HAP-1 (cell line): ENCODE results near the gene CISH.

ENCODE experiments used
- DNase-seq, 2 experiments: peaks; one replicate each; pipeline ENCODE4 v3.0.0-alpha.2; 2016 to 2020; ENCODE audit warnings: low spot score in 2 of 2
- H3K27me3 ChIP-seq: fragments of 250-450 bp; sonication (Bioruptor Pico); 2 replicates; pipeline ENCODE4 v1.5.1; 2020; ENCODE audit warnings: low read depth, mild to moderate bottlenecking, moderate library complexity
- H3K36me3 ChIP-seq: fragments of 250-450 bp; sonication (Bioruptor Pico); replicated peaks from 2 replicates; pipeline ENCODE4 v1.5.1; 2020; ENCODE audit warnings: mild to moderate bottlenecking
- H3K4me1 ChIP-seq: fragments of 250-450 bp; sonication (Bioruptor Pico); 2 replicates; pipeline ENCODE4 v1.5.1; 2020; ENCODE audit warnings: mild to moderate bottlenecking
- H3K4me3 ChIP-seq: fragments of 250-450 bp; sonication (Bioruptor Pico); 2 replicates; pipeline ENCODE4 v1.5.1; 2020; ENCODE audit warnings: mild to moderate bottlenecking, moderate library complexity
- H3K9me3 ChIP-seq: fragments of 250-450 bp; sonication (Bioruptor Pico); 2 replicates; pipeline ENCODE4 v1.5.1; 2020; ENCODE audit warnings: mild to moderate bottlenecking, moderate library complexity
- in situ Hi-C: fragments of 300-500 bp; cut with MboI; formaldehyde crosslinking; loops from 3 replicates; pipeline ENCODE4 v1.14.3; 2020; ENCODE audit warnings: low sequenced_read_pairs, inconsistent platforms, mixed read lengths

Gene CISH

DNA sequence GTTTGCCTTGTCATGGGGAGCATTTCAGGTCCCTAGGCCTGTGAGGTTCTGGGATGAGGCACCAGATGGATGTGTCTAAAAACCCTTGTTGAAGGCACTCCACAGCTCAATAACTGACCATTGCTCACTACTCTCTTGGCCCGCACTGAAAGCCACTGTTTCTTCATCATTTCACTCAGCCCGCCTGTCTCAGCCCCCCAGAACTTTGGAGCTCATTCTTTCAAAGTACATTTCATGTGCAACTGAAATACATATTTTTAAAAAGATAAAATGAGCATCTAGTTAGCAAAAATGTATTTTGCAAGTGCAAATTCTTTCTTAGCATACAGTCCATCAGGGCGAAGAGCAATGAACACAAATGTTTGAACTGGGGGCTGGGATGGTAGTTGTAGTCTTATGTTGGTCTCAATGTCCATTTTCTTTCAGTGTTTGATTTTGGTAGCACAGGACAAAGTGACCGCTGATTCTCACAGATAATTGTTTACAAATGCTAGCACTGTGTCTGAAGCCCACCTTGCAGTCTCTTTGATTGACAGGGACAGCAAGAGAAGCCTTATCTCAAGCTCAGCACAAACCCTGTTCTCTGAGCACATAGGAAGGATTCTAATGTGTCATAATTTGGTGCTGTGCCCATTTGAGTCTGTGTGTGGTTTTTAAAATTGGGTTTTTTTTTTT, 22.7 kb downstream of the CISH start:
- Histone ChIP-seq H3K9me3 (no peaks in the 10 kb centered on the region), H3K27me3 (no peaks in the 10 kb centered on the region), H3K36me3 (peaks cover under 1% of the 10 kb centered on the region; the same call in 1 of the 2 replicates), H3K4me1 (no peaks in the 10 kb centered on the region), H3K4me3 (no peak overlapping the region)
- in situ Hi-C loops, result no loop called here
- DNase-seq, result no peak

DNA sequence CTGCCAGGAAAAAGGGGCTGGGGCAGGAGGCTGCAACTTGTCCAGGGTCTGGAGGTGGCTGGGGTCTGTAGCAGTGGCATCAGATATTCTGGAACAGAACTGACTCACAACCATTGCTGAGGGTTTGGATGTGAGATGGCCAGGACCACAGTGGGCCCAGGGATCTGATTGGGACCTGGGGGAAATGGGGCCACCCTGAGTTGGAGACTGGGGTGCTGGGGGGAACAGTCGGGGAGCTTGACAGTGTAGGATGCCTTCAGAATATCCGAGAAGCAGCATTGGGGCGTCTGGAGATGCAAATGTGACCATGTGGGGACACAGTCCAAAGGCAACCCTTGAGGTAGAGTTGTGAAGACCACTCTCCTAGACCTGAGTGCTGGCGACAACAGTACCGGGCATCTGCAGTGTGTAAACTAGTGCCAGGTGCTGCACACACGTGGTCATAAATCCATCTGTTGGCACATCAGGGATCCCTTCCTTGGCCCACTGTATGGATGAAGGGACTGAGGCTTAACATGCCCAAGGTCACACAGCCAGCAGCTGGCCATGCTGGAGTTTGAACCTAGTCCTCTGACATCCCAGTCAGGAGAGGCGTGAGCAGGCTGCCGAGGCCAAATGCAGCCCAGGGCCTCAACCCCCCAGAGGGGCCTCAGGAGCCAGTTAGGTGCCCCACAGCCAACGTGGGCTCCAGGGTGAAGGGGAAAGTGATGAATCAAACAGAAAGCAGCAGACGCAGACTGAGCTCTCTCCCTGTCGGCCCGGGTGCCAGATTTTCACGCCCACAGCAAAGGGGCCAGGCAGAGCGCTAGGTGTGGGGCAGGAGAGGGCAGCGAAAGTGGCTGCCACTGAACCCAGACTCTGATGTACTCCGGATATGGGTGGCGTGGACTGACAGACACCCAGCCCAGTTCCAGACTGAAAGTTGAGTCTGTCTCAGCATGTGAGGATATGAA, 23.5 kb downstream of the CISH start:
- Histone ChIP-seq H3K4me1 (no peaks in the 10 kb centered on the region), H3K9me3 (no peaks in the 10 kb centered on the region), H3K4me3 (no peak overlapping the region), H3K36me3 (peaks cover 5% of the 10 kb centered on the region; the same call in 1 of the 2 replicates), H3K27me3 (no peaks in the 10 kb centered on the region)
- in situ Hi-C loops, result no loop called here
- no peak for DNase-seq

DNA sequence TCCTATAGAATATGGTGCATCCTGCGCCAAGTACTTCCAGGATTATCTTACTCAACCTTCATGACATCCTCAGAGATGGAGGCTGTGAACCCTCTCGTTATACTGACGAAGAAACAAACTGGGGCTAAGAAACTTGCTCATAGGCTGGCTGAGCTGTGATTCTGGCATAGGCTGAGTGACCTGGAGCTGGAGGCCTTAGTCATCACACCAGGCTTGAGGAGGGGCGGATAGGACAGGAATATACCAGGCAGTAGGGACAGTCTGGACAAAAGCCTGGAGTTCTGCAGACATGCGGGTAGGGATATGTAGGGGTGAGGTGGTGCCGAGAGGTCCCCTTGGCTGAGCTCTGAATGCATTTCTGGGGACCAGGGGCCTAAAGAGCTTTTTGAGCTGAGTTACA, 24.2 kb downstream of the CISH start:
- Histone ChIP-seq H3K4me1 (no peaks in the 10 kb centered on the region), H3K9me3 (no peaks in the 10 kb centered on the region), H3K27me3 (no peaks in the 10 kb centered on the region), H3K36me3 (peaks cover 5% of the 10 kb centered on the region; the same call in 1 of the 2 replicates), H3K4me3 (no peak overlapping the region)
- DNase-seq, result no peak
- in situ Hi-C loops, result no loop called here

DNA sequence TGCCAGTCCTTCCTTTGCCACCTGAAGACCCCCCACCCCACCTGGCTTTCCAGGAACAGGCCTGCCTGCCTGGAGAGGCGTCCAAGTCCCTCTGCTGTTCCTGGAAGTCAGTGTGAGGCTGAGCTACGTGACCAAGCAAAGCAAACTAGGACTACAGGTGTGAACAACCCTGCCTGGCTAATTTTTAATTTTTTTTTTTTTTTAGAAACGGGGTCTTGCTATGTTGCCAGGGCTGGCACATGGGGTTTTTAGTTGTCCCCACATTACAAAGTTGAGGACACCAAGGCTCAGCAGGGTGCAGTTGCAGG, 24.9 kb downstream of the CISH start:
- in situ Hi-C loops, result no loop called here
- no peaks in the 10 kb centered on the region for H3K4me1 ChIP-seq
- H3K9me3 ChIP-seq, result no peaks in the 10 kb centered on the region
- DNase-seq, result no peak
- H3K4me3 ChIP-seq, result no peak overlapping the region
- no peaks in the 10 kb centered on the region for H3K27me3 ChIP-seq
- H3K36me3 ChIP-seq, result peaks cover 5% of the 10 kb centered on the region; the same call in 1 of the 2 replicates

DNA sequence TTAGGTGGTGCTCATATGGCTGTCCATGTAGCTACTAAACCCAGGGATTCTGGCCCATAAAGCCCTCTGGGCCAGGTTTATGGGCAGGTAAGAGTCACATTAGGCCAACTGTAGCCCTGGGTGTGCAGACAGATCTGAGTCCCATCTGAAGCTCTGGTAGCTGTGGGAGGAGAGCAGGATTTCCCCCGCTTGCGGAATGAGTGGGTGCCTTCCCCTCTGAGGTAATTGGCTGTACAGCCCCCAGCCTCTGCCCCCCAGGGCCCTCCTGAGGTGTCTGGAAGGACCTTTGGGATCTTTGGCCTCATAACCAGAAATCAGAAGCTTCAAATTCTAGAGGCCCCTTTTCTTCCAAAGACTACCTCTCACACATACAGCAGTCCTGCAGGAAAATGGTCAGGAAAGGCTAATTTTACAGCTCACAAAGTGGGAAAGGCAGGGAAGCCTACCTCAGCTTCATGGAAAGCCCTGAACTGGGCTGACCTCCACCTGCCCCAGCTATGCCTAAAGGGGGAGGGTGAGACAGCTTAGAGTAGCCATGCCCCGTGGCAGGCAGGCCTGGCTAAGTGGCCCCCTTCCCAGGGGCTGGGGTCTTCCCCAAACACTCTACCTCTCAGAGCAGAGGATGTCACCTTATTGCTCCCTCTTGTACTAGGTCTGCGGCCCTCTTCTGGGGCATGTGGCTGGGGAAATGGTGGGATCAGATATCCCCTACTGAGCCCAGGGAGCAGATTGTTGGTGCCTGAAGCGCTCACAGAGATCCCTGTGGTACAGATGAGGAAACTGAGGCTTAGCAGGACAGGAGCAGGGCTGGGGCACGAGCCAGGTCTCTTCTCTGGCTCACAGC, 25.4 kb downstream of the CISH start:
- Histone ChIP-seq H3K4me1 (no peaks in the 10 kb centered on the region), H3K27me3 (no peaks in the 10 kb centered on the region), H3K4me3 (no peak overlapping the region), H3K36me3 (peaks cover 8% of the 10 kb centered on the region; the same call in 1 of the 2 replicates), H3K9me3 (no peaks in the 10 kb centered on the region)
- no peak for DNase-seq
- in situ Hi-C loops, result no loop called here

DNA sequence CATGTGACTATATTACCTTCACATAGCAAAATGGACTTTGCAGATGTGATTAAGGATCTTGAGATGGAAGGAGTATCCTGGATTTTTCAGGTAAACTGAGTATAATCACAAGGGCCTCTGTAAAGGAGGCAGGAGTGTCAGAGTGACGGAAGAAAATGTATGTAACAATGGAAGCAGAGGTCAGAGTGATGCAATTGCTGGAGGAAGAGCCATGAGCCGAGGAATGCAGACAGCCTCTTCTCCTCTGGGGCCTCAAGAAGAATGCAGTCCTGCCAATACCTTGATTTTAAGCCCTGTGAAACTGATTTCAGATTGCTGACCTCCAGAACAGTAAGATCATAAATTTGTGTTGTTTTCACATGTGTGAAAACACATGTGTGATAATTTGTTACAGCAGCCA, 27.2 kb downstream of the CISH start:
- Histone ChIP-seq H3K4me3 (no peak overlapping the region), H3K9me3 (no peaks in the 10 kb centered on the region), H3K36me3 (peaks cover 8% of the 10 kb centered on the region; the same call in 1 of the 2 replicates), H3K4me1 (no peaks in the 10 kb centered on the region), H3K27me3 (no peaks in the 10 kb centered on the region)
- in situ Hi-C loops, result no loop called here
- DNase-seq, result no peak

DNA sequence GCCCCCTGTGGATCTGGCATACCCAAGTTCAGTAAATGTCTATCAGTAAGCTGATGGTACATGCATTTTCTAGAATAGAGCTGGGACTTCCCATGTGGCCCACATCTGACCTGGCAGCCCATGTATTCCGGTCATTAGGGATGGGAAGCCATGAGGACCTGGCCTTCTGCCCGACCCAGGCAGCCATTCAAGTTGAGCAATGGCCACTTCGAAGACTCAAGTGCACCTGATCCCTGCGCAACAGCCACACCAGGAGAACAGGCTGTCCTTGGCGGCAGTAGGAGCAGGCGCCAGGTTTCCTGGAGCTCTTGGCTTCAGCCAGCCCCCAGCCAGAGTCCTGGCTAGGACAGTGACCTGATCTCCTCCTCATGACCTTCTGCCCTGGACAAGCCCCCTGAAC, 27.7 kb downstream of the CISH start:
- H3K27me3 ChIP-seq, result no peaks in the 10 kb centered on the region
- DNase-seq, result no peak
- H3K36me3 ChIP-seq, result peaks cover 8% of the 10 kb centered on the region; the same call in 1 of the 2 replicates
- no peaks in the 10 kb centered on the region for H3K9me3 ChIP-seq
- H3K4me1 ChIP-seq, result no peaks in the 10 kb centered on the region
- in situ Hi-C loops, result no loop called here
- no peak overlapping the region for H3K4me3 ChIP-seq

DNA sequence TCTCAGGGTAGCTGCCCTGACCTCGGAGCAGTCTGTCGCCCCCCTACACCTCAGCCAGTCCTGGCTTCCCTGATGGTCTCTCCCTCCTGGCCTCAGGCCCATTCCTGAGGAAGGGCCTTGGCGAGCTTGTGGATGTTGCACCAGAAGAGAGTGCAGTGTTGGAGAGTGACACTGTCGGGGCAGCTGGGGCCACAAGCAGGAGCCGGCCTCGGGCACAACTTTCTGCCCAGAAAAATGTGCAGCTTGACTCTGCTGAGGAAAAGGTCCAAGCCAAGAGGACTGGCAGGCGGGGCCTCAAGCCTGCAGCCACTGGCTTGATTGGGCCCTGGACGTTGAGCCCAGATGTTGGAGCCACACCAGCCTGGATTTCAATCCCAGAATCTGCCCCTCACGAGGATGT, 29.5 kb downstream of the CISH start:
- no peaks in the 10 kb centered on the region for H3K9me3 ChIP-seq
- no peak overlapping the region for H3K4me3 ChIP-seq
- H3K27me3 ChIP-seq, result no peaks in the 10 kb centered on the region
- H3K4me1 ChIP-seq, result no peaks in the 10 kb centered on the region
- DNase-seq, result no peak
- in situ Hi-C loops, result no loop called here
- peaks cover 14% of the 10 kb centered on the region; the same call in 1 of the 2 replicates for H3K36me3 ChIP-seq

DNA sequence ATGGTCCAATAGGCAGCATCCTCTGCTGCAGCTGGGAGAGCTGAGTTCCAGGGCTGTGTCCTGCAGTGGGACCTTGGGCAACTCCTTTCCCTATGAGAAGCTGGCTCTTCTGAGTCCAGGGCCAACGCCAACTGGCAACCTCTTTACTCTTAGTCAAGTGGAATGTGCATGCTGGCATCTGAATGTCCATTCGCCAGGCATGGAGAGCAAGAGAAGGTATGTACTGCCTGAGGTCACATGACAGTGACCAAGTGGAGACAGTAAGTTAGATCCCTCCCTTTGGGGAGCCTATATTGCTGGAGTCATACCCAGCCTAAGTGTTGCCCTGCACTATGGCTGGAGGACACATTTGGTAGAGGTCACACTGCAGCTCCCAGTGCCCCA, 30.1 kb downstream of the CISH start:
- H3K36me3 ChIP-seq, result peaks cover 18% of the 10 kb centered on the region; the same call in 1 of the 2 replicates
- H3K27me3 ChIP-seq, result no peaks in the 10 kb centered on the region
- no peak for DNase-seq
- no peaks in the 10 kb centered on the region for H3K9me3 ChIP-seq
- H3K4me3 ChIP-seq, result no peak overlapping the region
- no peaks in the 10 kb centered on the region for H3K4me1 ChIP-seq
- in situ Hi-C loops, result no loop called here

DNA sequence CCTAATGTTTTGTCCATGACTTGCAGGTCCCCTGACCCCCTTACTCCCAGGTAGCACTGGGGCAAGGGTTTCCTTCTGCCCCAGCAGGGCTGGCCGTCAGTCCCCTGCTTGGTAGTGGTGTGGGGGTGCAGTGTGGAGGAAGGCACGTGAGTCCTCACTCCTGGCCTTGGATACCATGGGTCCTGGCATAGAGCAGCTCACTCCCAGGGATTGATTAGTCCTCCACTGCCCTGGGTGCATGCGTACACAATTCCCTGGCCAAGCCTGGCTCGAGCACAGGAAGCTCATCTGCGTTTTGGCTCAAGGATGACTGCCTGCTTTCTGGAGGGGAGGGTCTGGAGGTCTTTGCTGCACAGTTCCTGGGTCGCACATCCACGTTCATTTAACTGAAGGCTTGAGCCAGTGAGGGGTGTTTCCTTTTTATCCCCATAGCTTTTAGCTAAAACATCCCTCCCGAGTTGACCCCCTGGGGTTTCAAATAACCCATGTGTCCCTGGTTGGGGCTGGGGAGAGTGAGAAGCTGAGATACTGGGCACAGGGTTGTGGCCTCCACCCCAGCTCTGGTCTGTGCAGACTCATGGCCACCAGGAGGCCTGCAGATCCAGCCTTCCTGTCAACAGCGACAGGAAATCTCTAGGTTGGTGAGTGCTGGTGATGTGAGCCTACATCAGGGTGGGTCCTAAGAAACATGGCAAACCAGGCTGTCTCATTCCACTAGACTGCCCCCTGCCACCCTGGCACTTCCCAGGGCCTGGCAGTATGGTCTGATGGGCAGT, 30.7 kb downstream of the CISH start:
- Histone ChIP-seq H3K4me3 (no peak overlapping the region), H3K9me3 (no peaks in the 10 kb centered on the region), H3K4me1 (no peaks in the 10 kb centered on the region), H3K36me3 (peaks cover 21% of the 10 kb centered on the region; the same call in 1 of the 2 replicates), H3K27me3 (no peaks in the 10 kb centered on the region)
- in situ Hi-C loops, result no loop called here
- no peak for DNase-seq

DNA sequence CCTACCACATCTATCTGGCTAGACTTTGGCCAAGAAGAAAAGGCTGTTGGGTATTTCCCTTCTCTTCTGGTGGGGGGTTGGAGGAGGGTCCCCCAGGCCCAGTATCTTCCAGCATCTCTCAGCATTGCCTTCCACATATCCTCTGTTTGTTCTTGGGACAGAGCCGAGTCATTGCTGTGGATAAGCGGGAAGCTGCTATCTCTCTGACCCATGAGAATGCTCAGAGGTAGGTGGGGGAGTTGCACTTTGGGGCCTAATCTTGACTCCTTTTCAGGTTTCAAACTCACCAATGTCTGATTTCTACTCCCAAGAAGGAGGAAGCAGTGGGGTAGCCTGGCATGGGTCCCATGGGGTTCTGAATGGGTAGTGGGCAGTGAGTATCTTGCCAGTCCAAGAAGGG, 34.2 kb downstream of the CISH start:
- Histone ChIP-seq H3K27me3 (no peaks in the 10 kb centered on the region), H3K4me1 (no peaks in the 10 kb centered on the region), H3K4me3 (no peak overlapping the region), H3K9me3 (no peaks in the 10 kb centered on the region), H3K36me3 (peaks cover 18% of the 10 kb centered on the region)
- in situ Hi-C loops, result no loop called here
- no peak for DNase-seq

DNA sequence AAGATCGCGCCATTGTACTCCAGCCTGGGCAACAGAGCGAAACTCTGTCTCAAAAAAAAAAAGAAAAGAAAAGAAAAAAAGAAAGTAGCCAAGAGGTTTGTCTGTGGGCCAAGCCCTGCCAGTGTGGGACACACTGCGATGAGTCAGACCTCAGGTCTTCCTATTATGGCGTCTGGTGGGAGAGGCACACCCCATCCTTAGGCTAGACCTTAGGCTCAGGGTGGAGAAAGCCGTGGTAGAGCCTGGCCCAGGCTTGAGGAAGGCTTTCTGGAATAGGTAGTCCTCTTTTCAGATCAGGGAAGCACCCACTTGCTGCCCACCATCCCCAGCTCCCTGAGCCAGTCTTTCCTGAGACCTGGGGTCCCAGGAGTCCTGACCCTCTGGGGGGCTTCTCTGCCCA, 36.2 kb downstream of the CISH start:
- DNase-seq, result no peak
- H3K4me3 ChIP-seq, result no peak overlapping the region
- in situ Hi-C loops, result no loop called here
- no peaks in the 10 kb centered on the region for H3K27me3 ChIP-seq
- no peaks in the 10 kb centered on the region for H3K9me3 ChIP-seq
- no peaks in the 10 kb centered on the region for H3K4me1 ChIP-seq
- peaks cover 16% of the 10 kb centered on the region for H3K36me3 ChIP-seq

DNA sequence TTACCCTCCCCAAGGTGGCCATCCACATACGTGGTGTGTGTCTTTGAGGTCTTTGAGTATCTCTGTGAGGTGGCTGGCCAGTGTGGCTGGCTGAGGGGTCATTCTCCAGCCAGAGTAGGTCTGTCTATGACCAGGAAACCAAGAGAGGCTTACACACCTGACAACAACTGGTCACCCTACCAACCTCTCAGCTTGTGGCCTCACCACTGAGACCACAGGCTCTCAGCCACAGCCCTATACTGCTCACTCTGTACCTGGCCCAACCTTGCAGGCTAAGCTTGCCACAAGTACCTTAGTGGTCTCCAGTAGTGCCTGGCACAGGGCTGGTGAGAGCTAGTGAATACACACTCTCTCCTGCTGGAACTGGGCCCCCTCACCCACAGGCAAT, 37.1 kb downstream of the CISH start:
- H3K4me1 ChIP-seq, result no peaks in the 10 kb centered on the region
- no peak for DNase-seq
- no peak overlapping the region for H3K4me3 ChIP-seq
- peaks cover 16% of the 10 kb centered on the region for H3K36me3 ChIP-seq
- H3K27me3 ChIP-seq, result no peaks in the 10 kb centered on the region
- H3K9me3 ChIP-seq, result no peaks in the 10 kb centered on the region
- in situ Hi-C loops, result no loop called here
